Activated CD8-positive, alpha-beta memory T cell treated with anti-CD3 and anti-CD28 coated beads for 4 hours (primary cell): ENCODE results near the gene MXRA5.
"Not testable (repeated sequence)": the region's sequence is repeated elsewhere in the genome, so short reads cannot be mapped to it uniquely, and the experiment has no call there.

ENCODE experiments used
- DNase-seq, 2 donors: peaks; one replicate each; pipeline ENCODE4 v3.0.0-alpha.2; 2020; ENCODE audit warnings: low read depth in 2 of 2

Gene MXRA5

GRCh38 chrX:3343569-3343968 is 2.9 kb downstream of the MXRA5 start:
- not testable (repeated sequence) for DNase-seq

DNA sequence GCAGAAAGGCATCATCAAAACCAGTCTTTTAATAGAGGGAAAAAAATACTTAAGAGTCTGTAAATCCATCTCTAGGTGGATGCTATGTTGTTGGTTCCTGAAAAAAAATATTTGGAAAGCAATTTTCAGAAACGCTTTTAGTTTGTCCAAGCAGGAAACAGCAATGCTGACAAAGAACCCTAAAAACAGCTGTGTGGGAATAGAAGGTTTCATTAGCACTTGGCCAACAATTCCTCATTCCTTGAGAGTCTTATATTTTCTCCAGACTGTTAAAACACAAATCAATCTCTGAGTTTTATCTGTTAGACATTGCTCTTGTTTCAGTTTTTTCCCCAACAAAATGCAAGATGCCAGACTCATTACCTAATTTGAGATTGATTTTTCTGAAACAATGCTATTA is 6.4 kb downstream of the MXRA5 start:
- no peak for DNase-seq

GRCh38 chrX:3326681-3327080 is 19.8 kb downstream of the MXRA5 start:
- DNase-seq: no peak

DNA sequence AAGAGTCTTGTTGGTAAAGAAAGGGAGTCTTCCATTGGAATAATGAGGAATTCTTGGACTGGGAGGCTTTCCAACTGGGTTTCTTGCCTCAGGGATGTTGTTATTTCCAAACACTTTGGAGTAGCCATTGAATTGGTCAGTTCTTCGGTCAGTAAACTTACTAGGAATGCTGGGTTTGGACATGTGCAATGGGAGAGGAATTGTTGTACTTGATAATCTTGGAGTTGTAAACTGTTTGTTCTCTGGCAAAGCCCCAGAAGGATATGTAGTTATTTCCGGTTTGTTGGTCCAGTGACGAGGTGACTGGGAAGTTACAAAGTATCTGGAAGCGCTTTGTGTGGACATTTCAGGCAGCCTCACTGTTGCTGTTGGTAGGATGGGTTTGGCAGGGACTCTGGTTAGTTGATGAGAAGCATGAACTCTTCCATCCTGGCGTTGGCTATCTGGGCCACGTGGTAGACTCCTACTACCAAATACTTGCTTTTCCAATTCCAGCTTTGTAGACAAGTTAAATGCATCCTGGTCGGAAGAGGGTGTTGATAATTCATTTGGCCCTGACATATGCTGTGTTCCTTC is 25.9 kb downstream of the MXRA5 start:
- no peak for DNase-seq

GRCh38 chrX:3317191-3317718 is 29.2 kb downstream of the MXRA5 start:
- DNase-seq: no peak

- DNase-seq: no peak
These were observed 34.3 kb downstream of the MXRA5 start for GRCh38 chrX:3312109-3312508.

GRCh38 chrX:3307881-3308280 is 38.6 kb downstream of the MXRA5 start:
- no peak for DNase-seq

- DNase-seq: no peak
These were observed 46.8 kb downstream of the MXRA5 start for GRCh38 chrX:3299636-3300035.

DNA sequence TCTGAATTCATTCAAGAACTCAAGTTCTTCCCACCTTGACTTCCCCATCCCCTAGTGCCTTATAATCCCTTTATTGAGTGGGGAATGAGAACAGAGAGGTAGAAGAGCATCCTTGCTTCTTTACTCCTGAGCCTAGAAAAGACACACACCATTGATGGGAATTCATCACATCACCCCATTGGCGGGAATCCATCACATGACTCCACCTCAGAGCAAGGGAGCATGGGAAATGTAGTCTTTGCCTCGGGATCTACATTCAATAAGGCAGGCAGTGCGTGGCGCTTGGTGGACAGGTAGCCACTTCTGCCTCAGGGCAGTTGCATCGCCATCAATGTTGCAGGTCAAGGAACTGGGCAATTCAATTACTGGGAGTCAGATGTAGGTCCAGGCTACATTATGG is 50.7 kb downstream of the MXRA5 start:
- DNase-seq: no peak

GRCh38 chrX:3293251-3293650 is 53.2 kb downstream of the MXRA5 start:
- DNase-seq: no peak

DNA sequence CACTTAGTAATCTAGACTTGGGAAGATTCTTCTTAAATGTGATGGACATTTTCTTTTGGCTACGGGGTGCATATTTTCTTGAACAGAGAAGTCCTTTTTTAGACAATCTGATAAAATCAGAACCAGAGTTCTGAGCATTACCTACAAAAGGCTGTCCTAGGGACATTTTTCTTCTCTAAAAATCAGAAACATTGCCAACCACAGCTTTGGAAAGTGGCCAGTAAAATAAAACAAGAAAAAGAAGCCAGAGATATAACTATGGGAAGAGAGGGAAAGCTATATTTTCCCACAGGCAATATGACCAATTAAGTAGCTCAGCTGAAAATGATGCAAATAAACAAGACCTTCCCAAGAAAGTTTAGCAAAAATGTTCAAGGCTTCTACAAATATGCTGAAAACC is 55.9 kb downstream of the MXRA5 start:
- DNase-seq: no peak

DNA sequence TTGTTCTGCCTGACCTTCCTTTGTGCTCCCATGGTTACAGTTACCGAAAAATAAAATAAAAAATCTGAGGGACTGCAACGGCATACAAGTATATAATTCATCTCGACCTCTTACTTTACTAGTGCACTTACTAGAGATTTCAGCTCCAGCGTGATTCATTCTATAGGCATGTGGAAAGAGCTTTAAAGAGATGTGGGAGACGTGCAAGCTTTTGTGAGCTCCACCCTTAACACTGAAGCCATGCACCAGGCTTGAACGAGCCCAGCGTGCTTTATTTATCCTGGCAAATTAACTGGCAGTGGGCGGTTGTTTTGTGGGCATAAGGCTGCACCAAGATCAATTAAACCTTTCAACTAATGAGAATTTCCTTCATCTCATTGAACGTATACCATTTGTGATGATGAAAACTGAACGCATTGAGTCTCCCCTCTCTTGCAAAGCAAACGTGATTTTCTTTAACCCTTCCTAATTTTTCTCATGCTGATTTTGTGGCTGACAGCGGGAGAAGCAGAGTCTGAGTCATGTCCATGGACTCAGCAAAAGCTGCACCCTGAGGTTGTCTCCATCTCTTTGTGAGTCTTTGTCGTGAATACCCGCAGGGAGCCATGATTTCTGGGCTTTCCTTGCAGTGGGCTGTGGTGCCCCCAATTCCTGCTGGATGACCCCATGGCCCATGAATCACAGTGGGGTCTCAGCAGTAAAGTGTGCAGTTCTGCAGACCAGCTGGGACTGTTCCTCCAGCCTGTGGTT is 60.1 kb downstream of the MXRA5 start:
- DNase-seq: no peak

DNA sequence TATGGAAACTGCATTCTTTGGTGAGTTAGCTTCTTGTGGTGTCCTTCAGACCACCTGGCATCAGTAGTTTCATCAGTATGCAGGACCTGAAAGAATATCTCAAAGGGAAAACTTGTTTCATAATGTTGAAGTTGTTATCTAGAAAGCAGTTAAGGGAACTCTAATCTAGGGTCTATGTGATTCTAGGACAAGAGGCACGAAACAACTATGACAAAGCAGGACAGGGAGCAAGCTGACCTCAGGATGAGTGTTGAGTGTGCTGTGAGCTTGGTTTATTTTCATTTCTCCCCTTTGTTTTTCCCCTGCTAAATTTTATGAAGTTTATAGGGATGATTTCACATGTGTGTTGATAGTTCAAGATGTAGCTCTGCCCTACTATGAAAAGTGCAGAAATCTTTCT is 65.7 kb downstream of the MXRA5 start:
- DNase-seq: no peak

DNA sequence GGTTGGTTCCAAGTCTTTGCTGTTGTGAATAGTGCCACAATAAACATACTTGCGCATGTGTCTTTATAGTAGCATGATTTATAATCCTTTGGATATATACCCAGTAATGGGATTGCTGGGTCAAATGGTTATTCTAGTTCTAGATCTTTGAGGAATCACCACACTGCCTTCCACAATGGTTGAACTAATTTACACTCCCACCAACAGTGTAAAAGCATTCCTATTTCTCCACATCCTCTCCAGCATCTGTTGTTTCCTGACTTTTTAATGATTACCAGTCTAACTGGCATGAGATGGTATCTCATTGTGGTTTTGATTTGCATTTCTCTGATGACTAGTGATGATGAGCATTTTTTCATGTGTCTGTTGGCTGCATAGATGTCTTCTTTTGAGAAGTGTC is 72.8 kb downstream of the MXRA5 start:
- DNase-seq: not testable (repeated sequence)

- DNase-seq: no peak
These were observed 74.6 kb downstream of the MXRA5 start for GRCh38 chrX:3271834-3272186.

DNA sequence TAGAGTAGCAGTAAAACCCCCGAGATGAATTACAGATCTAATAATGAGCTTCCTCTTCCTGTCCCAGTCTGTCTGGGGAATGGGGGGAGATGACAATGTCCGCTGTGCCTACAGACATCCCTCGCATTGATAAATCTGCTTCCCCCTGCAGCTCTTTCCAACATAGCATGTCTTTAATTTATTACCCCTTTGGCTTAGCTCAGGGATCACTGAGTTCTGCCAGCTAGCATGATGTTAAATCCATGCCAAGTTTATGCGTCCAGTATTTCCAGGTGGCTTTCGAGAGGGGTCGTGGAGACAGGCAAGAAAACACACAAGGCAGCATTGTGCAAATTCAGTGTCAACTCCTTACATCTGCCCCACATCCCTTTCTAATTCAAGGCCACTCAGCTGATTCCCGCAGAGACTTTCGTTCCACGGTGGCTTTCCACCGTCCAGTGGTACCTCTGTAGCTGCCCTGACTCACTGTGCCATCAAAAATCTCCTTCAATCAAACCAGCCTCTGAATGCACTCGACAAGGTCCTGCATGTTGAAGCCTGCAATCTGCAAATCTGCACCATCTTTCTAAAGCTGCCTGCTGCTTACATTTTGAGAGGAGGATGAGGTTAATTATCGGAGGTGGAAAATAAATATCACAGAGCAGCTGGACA is 75.1 kb downstream of the MXRA5 start:
- DNase-seq: no peak

- DNase-seq: no peak
These were observed 77.6 kb downstream of the MXRA5 start for GRCh38 chrX:3268829-3269228.

DNA sequence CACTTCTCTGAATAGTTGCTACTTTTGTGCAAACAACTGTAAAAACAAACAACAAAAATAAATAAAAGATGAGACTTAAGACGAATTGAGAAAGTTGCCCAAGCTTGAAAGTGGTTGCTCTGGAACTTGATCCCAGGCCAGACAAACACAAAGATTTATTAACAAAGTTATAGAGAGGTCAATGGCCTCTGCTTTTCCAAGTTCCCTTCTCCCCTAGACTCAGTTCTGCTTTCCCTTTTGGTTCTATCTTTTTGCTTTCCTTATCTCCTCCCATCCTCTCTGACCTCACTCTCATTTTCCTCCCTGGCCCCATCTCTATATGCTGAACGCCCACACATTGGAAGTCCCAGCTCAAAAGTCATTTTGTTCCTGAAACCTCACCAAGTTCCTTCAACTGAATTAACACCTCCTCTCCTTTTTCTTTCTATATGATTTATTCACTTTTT is 82.7 kb downstream of the MXRA5 start:
- DNase-seq: no peak

- no peak for DNase-seq
These were observed 83.6 kb downstream of the MXRA5 start for GRCh38 chrX:3262901-3263300.
